WTC11 (cell line): Measurements from ENCODE around the gene HAPSTR1. TPM values are rescaled to one million over a fixed set of nuclear protein-coding genes. Genes with fewer than 3 reads are reported as not detected.

Source experiments
- ATAC-seq: fragments of 200-7000 bp; cut with Tn5 transposase; 2 replicates; pipeline ENCODE4 v1.10.0; 2021; ENCODE audit warnings: mild to moderate bottlenecking, moderate library complexity
- CTCF ChIA-PET: fragments of 300-600 bp; sonication (Branson Sonifier 250); formaldehyde crosslinking; loops from one replicate; lab custom pipeline; 2021; ENCODE audit warnings: antibody characterized with exemption; lab: Charles Lee
- POLR2A ChIA-PET: fragments of 350-600 bp; sonication (Branson Sonifier 250); formaldehyde crosslinking; loops from one replicate; lab custom pipeline; 2021; ENCODE audit warnings: antibody characterized with exemption; lab: Charles Lee
- DNase-seq: peaks from one replicate; pipeline ENCODE4 v3.0.0; 2021; ENCODE audit warnings: low spot score
- H3K27ac Mint-ChIP-seq: 2 replicates; pipeline ENCODE4 v1.8.0; 2021; ENCODE audit warnings: mixed read lengths
- H3K27me3 Mint-ChIP-seq: 2 replicates; pipeline ENCODE4 v1.8.0; 2021; ENCODE audit warnings: low read depth, mild to moderate bottlenecking, moderate library complexity, mixed read lengths
- H3K36me3 Mint-ChIP-seq: 2 replicates; pipeline ENCODE4 v1.8.0; 2021; ENCODE audit warnings: mixed read lengths
- H3K4me1 Mint-ChIP-seq: 2 replicates; pipeline ENCODE4 v1.8.0; 2022; ENCODE audit warnings: mixed read lengths
- H3K4me3 Mint-ChIP-seq: 2 replicates; pipeline ENCODE4 v1.8.0; 2021; ENCODE audit warnings: mild to moderate bottlenecking, moderate library complexity, mixed read lengths
- H3K9me3 Mint-ChIP-seq: 2 replicates; pipeline ENCODE4 v1.8.0; 2021; ENCODE audit warnings: mixed read lengths
- AR ChIP-seq: fragments of 250-450 bp; sonication (Bioruptor Pico); IDR thresholded peaks from 2 replicates; pipeline ENCODE4 v1.9.0; 2021; ENCODE audit warnings: mild to moderate bottlenecking
- CREB1 ChIP-seq: sonication (generic); formaldehyde crosslinking; IDR thresholded peaks from 2 replicates; pipeline ENCODE4 v1.8.0; 2023; ENCODE audit warnings: mild to moderate bottlenecking, missing genetic modification reagents
- EMX1 ChIP-seq: fragments of 250-450 bp; sonication (Bioruptor Pico); IDR thresholded peaks from 2 replicates; pipeline ENCODE4 v1.8.0; 2021; ENCODE audit warnings: mild to moderate bottlenecking
- ERG ChIP-seq: fragments of 250-450 bp; sonication (Bioruptor Pico); IDR thresholded peaks from 2 replicates; pipeline ENCODE4 v1.8.0; 2021; ENCODE audit warnings: mild to moderate bottlenecking
- FOXP4 ChIP-seq: sonication (generic); formaldehyde crosslinking; IDR thresholded peaks from 2 replicates; pipeline ENCODE4 v1.8.0; 2022; ENCODE audit warnings: mild to moderate bottlenecking, missing genetic modification reagents
- JUN ChIP-seq: sonication (generic); formaldehyde crosslinking; IDR thresholded peaks from 2 replicates; pipeline ENCODE4 v1.8.0; 2023; ENCODE audit warnings: mild to moderate bottlenecking, missing genetic modification reagents
- MXD4 ChIP-seq: fragments of 250-450 bp; sonication (Bioruptor Pico); IDR thresholded peaks from 2 replicates; pipeline ENCODE4 v1.8.0; 2021; ENCODE audit warnings: mild to moderate bottlenecking, moderate library complexity, borderline replicate concordance
- NFE2L1 ChIP-seq: sonication (generic); formaldehyde crosslinking; IDR thresholded peaks from 2 replicates; pipeline ENCODE4 v1.8.1; 2023; ENCODE audit warnings: missing genetic modification reagents
- PRDM15 ChIP-seq: sonication (generic); formaldehyde crosslinking; IDR thresholded peaks from 2 replicates; pipeline ENCODE4 v1.8.0; 2022; ENCODE audit warnings: missing genetic modification reagents
- TCF7 ChIP-seq: sonication (generic); formaldehyde crosslinking; IDR thresholded peaks from 2 replicates; pipeline ENCODE4 v1.8.0; 2022; ENCODE audit warnings: mild to moderate bottlenecking, low read depth, missing genetic modification reagents, moderate library complexity
- TEAD1 ChIP-seq: sonication (generic); formaldehyde crosslinking; IDR thresholded peaks from 2 replicates; pipeline ENCODE4 v1.8.0; 2022; ENCODE audit warnings: mild to moderate bottlenecking, missing genetic modification reagents
- ZNF317 ChIP-seq: sonication (generic); formaldehyde crosslinking; IDR thresholded peaks from 2 replicates; pipeline ENCODE4 v1.8.1; 2023; ENCODE audit warnings: low read depth, mild to moderate bottlenecking, moderate library complexity, missing genetic modification reagents, borderline replicate concordance
- ZNF425 ChIP-seq: fragments of 250-450 bp; sonication (Bioruptor Pico); conservative IDR thresholded peaks from 2 replicates; pipeline ENCODE4 v1.9.0; 2021; ENCODE audit warnings: mild to moderate bottlenecking
- total RNA-seq: library from RNA; stranded (reverse); gene quantifications from 3 replicates; pipeline ENCODE4 v1.2.3, GENCODE V29; 2021
- TF ChIP-seq, protein P1 (sequence below): fragments of 250-450 bp; sonication (Bioruptor Pico); IDR thresholded peaks from 2 replicates; pipeline ENCODE4 v1.9.0; 2021; ENCODE audit warnings: mild to moderate bottlenecking, borderline replicate concordance
- TF ChIP-seq, protein P2 (sequence below): sonication (generic); formaldehyde crosslinking; IDR thresholded peaks from 2 replicates; pipeline ENCODE4 v1.8.1; 2022; ENCODE audit warnings: missing genetic modification reagents, borderline replicate concordance
- TF ChIP-seq, protein P3 (sequence below): sonication (generic); formaldehyde crosslinking; IDR thresholded peaks from 2 replicates; pipeline ENCODE4 v1.8.1; 2023; ENCODE audit warnings: mild to moderate bottlenecking, missing genetic modification reagents

HAPSTR1 gene
- total RNA-seq, 1 experiment from 2014 or later: 54.3 TPM

DNA sequence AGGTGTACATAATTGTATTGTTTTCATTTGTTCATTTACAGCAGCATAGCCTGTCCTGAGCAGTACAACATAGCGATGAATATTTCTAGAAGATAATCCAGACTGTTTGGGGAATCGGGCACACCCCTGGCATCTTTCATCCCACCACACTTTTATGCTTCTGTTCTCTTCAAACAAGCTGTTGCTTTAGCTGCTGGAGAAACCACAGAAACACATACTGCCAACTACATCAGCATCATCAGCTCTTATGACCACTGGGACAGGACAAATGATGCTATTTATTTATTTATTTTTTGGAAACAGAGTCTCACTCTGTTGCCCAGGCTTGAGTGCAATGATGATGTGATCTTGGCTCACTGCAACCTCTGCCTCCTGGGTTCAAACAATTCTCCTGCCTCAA, 22.6 kb upstream of the HAPSTR1 start (continued):
- TF ChIP-seq EMX1 (no peak), NFE2L1 (CRISPR knock-in tag) (no peak), MXD4 (no peak), TEAD1 (CRISPR knock-in tag) (no peak), ZNF317 (no peak), CREB1 (no peak)

DNA sequence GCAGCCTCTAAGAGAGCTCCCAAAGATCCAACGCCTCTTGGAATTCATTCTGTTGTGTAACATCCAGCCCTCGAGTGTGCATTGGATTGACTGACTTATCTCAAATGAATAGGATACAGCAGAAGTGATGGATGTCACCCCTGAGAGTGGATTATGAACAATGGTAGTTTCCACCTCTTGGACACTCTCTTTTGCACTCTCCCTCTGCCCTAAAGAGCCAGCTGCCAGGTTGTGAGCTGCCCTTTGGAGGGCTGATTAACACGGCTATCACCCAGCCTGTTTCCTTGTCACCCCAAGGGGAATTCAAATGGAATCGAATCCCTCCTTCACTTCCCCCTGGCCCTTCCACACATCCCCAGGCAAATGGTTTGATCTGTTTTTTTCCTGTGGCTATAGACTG, 21.2 kb upstream of the HAPSTR1 start:
- ATAC-seq (no peak), DNase-seq (no peak)
- Mint-ChIP-seq H3K27ac (no peak overlapping the region), H3K9me3 (no peaks in the 10 kb centered on the region), H3K36me3 (no peaks in the 10 kb centered on the region), H3K27me3 (no peaks in the 10 kb centered on the region), H3K4me3 (no peak overlapping the region), H3K4me1 (no peaks in the 10 kb centered on the region)
- ChIA-PET POLR2A (no interaction called here), CTCF (interaction anchor here (0.8 kb wide), 1 partner anchor 37 kb away, joined by 3 read pairs; no protein-coding TSS in a partner anchor)
- TF ChIP-seq TCF7 (no peak), FOXP4 (CRISPR knock-in tag) (no peak), ZNF425 (CRISPR knock-in tag) (no peak), AR (CRISPR knock-in tag) (no peak), ERG (CRISPR knock-in tag) (no peak), PRDM15 (CRISPR knock-in tag) (no peak), JUN (CRISPR knock-in tag) (no peak), MXD4 (no peak)
- TF ChIP-seq, protein P1, sequence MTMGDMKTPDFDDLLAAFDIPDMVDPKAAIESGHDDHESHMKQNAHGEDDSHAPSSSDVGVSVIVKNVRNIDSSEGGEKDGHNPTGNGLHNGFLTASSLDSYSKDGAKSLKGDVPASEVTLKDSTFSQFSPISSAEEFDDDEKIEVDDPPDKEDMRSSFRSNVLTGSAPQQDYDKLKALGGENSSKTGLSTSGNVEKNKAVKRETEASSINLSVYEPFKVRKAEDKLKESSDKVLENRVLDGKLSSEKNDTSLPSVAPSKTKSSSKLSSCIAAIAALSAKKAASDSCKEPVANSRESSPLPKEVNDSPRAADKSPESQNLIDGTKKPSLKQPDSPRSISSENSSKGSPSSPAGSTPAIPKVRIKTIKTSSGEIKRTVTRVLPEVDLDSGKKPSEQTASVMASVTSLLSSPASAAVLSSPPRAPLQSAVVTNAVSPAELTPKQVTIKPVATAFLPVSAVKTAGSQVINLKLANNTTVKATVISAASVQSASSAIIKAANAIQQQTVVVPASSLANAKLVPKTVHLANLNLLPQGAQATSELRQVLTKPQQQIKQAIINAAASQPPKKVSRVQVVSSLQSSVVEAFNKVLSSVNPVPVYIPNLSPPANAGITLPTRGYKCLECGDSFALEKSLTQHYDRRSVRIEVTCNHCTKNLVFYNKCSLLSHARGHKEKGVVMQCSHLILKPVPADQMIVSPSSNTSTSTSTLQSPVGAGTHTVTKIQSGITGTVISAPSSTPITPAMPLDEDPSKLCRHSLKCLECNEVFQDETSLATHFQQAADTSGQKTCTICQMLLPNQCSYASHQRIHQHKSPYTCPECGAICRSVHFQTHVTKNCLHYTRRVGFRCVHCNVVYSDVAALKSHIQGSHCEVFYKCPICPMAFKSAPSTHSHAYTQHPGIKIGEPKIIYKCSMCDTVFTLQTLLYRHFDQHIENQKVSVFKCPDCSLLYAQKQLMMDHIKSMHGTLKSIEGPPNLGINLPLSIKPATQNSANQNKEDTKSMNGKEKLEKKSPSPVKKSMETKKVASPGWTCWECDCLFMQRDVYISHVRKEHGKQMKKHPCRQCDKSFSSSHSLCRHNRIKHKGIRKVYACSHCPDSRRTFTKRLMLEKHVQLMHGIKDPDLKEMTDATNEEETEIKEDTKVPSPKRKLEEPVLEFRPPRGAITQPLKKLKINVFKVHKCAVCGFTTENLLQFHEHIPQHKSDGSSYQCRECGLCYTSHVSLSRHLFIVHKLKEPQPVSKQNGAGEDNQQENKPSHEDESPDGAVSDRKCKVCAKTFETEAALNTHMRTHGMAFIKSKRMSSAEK (CRISPR knock-in tag): no peak
- TF ChIP-seq, protein P2, sequence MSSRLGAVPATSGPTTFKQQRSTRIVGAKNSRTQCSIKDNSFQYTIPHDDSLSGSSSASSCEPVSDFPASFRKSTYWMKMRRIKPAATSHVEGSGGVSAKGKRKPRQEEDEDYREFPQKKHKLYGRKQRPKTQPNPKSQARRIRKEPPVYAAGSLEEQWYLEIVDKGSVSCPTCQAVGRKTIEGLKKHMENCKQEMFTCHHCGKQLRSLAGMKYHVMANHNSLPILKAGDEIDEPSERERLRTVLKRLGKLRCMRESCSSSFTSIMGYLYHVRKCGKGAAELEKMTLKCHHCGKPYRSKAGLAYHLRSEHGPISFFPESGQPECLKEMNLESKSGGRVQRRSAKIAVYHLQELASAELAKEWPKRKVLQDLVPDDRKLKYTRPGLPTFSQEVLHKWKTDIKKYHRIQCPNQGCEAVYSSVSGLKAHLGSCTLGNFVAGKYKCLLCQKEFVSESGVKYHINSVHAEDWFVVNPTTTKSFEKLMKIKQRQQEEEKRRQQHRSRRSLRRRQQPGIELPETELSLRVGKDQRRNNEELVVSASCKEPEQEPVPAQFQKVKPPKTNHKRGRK (CRISPR knock-in tag): no peak
- TF ChIP-seq, protein P3, sequence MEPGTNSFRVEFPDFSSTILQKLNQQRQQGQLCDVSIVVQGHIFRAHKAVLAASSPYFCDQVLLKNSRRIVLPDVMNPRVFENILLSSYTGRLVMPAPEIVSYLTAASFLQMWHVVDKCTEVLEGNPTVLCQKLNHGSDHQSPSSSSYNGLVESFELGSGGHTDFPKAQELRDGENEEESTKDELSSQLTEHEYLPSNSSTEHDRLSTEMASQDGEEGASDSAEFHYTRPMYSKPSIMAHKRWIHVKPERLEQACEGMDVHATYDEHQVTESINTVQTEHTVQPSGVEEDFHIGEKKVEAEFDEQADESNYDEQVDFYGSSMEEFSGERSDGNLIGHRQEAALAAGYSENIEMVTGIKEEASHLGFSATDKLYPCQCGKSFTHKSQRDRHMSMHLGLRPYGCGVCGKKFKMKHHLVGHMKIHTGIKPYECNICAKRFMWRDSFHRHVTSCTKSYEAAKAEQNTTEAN: no peak
